GM19099 (cell line): ENCODE data around the gene PRSS56.

Experiments used
- POLR2A ChIP-seq: IDR thresholded peaks from 3 replicates; pipeline ENCODE4 v1.6.1; 2011; ENCODE audit warnings: low read depth; ENCODE audit not compliant: insufficient read length; ENCODE audit errors: extremely low read depth

Gene PRSS56

DNA sequence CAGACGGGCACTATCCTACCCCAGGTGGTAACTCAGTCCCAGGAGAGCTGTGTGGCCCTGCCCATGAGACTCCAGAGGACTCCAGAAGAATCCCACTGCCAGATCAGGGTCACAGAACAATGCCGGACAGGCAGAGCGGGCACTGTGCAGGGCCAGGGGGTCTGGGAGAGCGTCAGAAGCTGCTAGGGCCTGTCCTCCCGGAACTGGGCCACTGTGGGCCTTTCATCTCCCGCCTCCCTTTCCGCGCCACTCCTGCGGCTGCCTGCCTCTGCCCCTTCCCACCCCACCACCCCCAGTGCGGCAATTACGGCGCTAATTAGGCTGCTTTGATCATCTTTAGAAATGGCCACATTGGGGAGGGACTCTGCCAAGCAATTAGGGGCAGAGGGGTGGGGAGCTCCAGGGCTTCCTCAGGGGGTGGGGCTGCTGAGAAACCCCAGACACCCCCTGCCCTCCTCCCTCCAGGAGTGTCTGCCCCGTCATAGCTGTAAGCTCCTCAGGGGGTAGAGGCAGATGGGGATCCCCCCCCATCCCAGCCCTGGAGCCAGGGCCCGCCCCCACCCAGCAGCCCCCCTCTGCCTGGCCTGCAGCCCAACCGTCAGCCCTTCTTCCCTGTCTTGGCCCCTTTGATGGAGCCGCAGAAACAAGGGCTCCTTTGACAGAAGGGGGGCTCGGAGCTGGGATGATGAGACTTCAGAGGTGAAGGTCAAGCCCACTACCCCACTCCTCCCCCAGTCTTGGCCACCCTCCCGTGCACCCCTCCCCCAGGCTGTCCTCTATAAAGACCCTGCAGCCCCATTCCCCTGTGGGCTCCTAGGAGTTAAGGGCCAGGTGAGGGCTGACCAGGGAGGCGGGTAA lies at the start of gene PRSS56:
Gene PRSS56, plus strand, starts transcription at position 808 of the 858 bp plus-strand sequence. CDS start 211 bp downstream, outside the sequence.
- no peak for TF ChIP-seq POLR2A

DNA sequence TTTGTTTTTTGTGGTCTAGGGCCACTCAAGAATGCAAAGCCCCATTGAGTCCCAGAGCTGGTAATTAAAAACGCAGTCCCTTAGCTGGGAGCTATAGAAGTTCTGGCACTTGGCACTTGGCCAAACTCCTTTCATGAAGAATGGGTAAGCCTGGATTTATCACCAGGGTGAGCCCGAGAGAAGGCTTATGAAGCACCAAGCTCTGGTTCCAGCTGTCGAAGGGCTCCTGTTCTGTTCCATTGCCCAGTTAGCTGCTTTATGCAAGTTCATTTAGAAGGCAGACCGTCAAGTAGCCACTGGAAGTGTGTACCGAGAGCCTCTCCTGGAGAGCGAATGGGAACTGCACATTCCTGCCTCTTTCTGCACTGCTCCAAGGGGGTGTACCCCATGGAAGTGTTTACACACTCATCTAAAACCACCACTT lies 46.7 kb upstream of the PRSS56 start:
- no peak for TF ChIP-seq POLR2A

DNA sequence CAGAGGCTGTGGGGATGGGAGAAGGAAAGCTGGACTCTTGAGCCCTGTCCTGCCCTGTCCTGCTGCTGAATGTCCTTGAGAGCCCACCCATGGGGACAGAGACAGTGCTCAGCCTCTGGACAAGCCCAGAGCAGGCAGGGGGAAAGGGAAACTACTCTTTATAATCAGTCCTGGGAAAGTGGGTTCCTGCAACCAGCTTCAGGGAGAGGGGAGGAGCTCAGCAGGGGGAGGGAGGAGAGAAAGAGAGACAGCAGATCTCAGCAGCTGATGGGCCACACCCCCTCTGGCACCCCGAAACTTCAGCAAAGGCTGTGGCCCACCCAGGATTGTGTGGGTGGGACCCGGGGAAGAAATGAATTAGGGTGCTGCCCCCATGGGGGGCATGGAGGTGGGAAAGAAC lies 44.1 kb upstream of the PRSS56 start:
- no peak for TF ChIP-seq POLR2A

DNA sequence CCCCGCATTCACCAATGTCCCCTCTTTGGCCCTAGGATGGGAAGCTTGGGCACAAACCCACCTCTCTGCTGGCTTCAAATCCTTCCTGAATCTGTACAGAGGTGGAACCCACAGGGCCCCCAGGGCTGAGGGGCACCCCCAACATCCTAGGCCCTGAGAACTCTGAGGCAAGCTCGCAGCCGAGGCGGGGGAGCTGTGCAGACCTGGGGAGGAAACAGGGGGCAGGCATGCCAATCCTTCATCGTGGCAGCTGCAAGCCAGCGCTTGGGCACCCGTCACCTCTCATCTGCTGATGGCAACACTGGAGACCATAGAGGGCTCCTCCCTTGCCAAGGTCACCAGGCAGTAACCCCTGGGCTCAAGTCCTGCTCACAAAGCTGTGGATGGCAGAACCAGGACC lies 43.4 kb upstream of the PRSS56 start:
- no peak for TF ChIP-seq POLR2A

DNA sequence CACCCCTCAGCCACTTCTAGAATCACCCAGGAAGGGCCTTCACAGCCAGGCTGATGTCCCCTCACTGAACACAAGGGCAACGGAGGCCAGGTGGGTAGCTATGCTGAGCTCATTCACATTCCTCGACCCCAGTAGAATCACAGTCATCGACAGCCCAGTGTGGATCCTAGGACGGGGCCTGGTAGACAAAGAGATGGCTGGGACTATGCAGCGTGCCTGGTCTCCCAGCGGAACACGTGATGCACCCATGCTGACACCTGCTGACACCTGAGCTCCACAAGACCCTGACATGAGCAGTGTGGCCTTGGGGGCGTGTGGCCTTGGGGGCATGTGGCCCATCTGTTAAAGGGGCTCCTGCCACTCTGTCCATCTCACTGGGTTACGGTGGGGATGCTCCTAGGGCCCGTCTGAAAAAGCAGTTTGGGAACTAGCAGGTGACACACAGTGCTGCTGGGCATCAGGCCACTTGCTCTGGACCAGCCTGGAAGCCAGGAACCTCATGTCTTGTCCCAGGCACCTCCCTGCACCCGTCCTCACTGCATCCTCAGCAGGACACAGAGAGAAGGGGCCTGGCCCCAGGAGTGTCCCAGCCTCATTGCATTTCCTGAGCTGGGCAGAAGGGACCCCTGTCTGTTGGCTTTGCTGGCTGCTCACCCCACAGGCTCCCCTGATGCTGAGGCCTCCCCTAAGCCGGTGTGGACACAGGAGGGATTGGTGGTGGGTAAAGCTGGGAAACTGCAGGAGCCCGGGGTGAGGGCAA lies 42.3 kb upstream of the PRSS56 start:
- TF ChIP-seq POLR2A: no peak

DNA sequence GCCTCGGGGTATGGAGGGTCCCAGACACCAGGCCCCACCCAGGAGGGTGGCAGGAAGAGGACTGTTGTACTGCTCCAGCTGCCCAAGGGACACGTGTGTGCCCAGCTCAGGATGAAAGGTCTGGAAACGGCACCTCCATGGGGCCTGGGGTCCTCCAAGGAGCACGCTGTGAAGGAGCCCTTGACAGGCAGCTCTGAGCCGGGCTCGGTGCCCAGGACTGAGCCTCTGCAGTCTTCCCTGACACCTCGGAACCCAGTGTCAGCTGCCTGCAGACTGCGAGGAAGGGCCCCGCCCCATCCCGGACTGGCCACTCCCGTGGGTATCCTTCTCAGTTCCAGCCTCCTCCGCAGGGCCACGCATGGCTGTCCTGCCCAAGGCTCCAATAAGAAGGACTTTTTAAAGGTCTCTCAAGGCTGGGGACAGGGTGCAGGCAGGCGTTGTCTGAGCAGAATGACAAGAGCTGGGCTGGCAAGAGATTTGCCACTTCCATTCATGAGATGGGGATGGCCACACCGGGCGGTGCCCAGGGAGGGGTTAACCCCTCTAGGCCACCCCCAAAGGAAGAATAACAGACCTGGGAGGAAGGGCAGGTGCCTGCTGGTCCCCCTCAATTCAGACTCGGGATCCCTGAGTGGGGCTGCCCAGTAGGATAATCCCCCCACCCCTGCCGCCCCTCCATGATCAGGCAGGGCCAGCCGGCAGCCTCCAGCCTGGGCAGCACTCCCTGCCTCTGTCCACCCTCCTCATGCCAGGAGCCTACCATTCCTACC lies 41.4 kb upstream of the PRSS56 start:
- TF ChIP-seq POLR2A: no peak

DNA sequence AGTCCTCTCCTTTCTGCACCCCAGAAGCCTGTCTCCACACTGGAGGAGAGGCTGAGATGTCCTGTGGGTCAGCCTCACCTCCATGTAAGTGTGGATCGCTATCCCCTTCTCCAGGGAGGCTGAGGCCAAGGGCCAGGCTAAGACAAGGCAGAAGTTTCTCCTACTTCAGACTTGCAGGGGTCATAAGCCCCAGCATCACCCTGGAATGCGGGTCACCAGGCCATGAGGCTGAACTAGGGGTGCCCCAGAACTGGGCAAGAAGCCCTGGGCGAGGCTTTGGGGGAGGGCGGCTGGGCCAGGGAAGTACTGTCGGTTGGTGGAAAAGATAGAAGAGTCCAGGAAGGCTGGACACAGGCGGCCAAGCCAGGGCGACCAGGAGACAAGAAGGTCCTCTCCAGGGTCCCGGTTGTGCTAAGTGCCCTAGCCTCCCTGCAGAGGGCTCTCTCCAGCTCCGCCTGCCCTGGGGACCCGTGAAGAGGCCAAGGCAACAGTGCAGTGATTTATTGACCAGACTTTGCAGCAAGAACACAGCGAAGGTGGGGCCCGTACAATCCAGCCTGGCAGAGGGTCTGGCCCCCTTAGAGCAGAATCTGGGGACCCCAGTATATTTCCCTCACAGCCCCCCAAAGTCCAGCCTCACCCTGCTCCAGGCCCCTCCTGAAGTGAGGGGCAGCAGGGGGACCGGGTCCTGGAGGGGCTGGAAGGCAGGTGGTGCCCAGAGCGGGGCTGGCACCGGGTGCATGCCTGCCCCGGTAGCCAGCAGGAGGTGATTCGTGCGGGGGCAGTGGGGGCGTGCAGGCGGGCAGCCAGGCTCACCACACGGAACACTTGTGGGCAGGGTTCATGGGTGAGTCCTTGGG lies 40.6 kb upstream of the PRSS56 start:
- TF ChIP-seq POLR2A: no peak

DNA sequence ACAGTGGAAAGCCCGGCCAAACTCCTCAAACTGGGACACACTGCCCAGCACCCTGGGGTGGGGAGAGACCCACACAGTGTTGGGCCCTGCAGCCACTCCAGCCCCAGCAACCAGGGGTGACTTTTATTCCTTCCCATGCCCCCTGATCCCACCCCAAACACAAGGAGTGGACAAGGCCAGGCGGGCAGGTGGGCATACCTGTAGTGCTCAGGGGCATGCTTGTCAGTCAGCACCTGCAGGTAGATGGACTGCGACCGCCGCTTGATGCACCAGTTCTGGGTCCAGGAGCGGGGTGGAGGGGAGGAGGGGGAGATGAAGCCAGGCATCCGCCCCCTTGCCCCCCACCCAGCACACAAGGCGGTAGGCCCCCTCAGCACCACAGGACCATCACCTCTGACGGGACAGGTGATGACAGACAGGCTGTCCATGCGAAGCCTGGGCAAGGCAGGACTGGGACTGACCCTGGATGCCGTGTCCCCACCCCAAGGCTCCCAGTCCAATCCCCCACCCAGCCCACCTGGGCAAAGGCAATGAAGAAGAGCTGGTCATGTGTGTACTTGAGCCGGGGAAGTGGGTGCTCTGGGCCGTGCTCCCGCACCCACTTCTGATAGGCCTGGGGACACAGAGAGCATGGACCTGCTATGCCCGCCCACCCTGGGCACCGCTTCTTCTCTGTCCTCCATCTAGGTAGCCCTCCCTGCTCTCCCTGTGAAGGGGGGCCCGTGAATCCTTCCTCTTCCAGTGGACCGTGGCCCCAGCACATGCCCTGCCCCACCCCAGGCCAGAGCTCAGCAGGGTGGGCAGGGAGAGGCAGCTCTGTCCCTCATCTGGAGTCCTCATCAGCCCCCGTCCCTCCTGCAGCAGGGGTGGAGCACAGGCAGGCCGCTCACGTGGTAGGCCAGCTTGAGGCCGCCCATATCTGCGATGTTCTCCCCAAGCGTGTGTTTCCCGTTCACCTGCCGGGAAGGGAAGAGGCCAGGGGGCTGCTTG lies 39.7 kb upstream of the PRSS56 start:
- no peak for TF ChIP-seq POLR2A

DNA sequence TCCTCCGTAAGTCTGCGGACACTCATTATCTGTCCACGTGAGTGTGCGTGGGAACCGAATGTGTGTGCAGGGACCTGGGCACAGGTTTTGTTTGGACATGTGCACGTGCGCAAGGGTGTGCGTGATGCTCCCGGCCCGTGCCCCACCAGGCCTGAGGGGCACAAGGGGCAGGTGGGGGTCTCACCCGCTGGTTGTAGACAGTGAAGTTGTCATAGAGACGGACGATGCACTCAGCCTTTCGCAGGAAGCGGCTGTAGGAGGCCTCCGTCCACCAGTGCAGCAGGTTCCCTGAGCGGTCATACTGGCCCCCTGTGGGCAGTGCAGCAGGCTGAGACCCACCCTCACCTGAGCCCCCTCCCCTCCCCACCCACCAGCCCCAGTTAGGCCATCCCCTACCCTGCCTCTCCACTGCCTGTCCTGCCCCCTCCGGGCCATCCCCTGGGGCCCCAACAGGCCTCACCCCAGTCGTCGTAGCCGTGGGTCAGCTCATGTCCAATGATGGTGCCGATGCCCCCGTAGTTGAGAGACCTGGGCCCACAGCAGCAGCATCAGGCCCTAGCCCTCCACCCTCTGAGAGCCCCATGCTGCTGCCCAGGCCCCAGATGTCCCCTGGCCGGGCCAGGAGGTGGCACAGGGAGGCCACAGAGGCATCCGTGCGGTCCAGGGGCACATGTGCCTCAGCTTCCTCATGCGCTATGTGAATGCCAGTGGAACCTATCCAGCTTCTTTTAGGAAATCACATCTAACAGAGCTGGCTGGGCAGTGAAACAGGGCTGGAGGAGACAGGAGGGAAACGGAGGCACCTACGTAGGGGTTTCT lies 38.7 kb upstream of the PRSS56 start:
- TF ChIP-seq POLR2A: no peak

DNA sequence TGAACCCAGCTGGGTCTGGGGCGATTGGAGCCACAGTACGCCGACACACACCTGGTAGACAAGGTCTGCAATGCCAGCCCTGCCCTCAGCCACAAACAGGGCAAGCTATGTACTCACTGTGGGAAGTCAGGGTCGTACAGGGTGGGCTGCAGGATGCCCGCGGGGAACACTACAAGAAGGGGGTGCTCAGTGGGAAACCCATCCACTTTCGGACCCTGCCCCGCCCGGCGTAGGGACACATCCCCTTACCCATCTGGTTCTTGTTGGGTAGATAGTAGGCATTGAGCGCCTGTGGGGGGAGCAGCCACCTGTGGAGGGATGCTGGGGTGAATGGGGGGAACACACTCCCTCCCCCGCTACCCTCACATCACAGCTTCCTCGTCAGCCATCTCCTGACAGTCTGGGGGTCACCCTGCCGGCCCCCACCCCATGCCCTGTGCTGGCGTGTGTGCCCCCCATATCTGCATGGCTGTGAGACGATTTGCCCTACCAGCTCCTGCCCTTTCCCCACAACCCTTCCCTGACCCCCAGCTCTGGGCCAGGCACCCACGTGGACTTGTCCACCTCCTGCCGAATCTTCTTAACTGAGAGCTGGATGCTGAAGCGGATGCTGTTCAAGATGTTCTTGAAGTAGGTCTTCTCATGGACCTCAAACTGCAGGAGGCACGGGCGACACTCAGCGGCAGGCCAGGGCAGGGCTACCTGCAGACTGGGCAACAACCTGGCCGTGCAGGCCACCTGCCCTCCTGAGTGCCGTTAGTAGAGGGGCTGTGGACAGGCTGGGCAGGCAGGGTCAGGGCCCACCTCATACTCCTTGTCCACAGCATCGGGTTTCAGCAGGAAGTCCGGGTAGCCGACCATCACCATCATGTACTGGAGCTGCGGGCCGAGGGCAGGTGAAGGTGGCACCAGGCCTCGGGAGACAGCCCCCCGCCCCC lies 37.6 kb upstream of the PRSS56 start:
- no peak for TF ChIP-seq POLR2A

DNA sequence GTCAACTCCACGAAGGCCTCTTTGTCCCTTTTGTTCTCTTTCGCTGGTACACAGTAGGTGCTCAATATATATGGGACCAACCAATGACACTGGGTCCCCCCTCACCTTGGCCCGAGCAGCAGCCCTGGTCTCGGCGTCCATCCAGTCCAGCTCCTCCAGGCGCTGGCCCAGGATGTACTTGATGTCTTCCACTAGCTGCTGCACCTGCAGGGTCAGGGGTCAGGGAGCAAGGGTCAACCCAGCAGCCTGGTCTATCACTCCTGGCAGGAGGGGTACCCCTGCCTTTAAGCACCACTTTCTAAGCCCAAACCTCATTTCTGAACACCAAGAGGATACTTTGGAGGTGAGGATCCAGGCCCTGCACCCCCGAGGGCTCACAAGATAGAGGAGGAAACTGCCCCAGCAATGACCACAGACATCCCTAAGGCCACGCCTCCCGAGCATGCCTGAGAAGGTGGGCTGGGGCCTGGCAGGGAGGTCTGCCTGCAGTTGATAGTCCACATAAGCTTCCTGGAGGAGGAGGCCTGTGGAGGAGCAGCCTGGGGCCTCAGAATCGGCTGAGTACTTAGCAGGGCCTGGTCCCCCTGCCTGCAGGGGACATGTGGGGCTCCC lies 36.8 kb upstream of the PRSS56 start:
- TF ChIP-seq POLR2A: no peak
